ENCODE measurements around the gene CLMP. TPM values are rescaled to one million over a fixed set of nuclear protein-coding genes. Genes with fewer than 3 reads are reported as not detected.

The CLMP gene
- polyA plus RNA-seq, 1 donor from 2014 or later, result not detected

DNA sequence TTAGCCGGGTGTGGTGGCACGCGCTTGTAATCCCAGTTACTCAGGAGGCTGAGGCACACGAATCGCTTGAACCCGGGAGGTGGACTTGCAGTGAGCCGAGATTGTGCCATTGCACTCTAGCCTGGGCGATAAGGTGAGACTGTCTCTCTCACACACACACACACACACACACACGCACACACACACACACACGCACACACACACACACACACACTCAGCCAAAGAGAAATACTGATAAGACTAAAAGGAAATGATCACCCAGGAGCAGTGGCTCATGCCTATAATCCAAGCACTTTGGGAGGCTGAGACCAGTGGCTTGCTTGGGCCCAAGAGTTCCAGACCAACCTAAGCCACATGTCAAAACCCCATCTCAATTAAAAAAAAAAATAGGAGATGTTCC, 153.9 kb downstream of the CLMP start (continued):
- TF ChIP-seq REST (IDR thresholded peaks at IDR 0.05; ENCODE audit: borderline replicate concordance) (no peak), RAD21 (conservative IDR thresholded peaks at IDR 0.05) (no peak)

DNA sequence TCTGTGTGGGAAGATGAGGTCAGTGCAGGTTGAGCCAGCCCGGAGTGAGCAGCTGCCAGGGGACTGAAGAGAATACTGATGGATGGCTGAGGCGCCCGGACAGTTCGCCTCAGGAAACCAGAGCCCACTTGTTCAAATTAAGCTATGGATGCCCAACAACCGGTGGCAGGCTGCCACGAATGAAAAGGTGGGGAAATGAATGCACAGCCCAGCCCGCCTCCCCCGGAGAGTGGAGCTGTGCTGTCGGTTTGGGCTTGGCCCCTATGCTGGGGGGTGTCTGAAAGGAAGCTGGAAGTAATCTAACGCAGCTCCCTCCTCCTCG, 155.0 kb downstream of the CLMP start:
- Histone ChIP-seq H3K27ac (ENCODE audit: low read length) (no peak overlapping the region), H2AFZ (ENCODE audit: low read depth, low read length) (no peak overlapping the region), H3K79me2 (replicated peaks; ENCODE audit: insufficient read depth, low read length) (no peaks in the 10 kb centered on the region)

More for the DNA sequence above, 155.0 kb downstream of the CLMP start:
- Histone ChIP-seq H3F3A (ENCODE audit: insufficient read depth, low read length, poor library complexity, severe bottlenecking) (no peaks in the 10 kb centered on the region), H3K9ac (ENCODE audit: low read length) (no peak overlapping the region), H3K4me3 (ENCODE audit: low read length) (no peak overlapping the region), H4K20me1 (ENCODE audit: insufficient read depth) (no peaks in the 10 kb centered on the region), H3K4me2 (ENCODE audit: low read length) (no peak overlapping the region), H3K9me2 (ENCODE audit: insufficient read depth, low read length) (no peaks in the 10 kb centered on the region), H3K9me3 (ENCODE audit: low read length) (no peaks in the 10 kb centered on the region), H3K27me3 (ENCODE audit: insufficient read depth, low read depth, low read length) (no peaks in the 10 kb centered on the region), H3K36me3 (ENCODE audit: insufficient read depth, low read length) (no peaks in the 10 kb centered on the region)
- no peak for TF ChIP-seq RAD21 (conservative IDR thresholded peaks at IDR 0.05)
- TF ChIP-seq REST (IDR thresholded peaks at IDR 0.05; ENCODE audit: borderline replicate concordance), result no peak
- no peak for TF ChIP-seq SMC3 (conservative IDR thresholded peaks at IDR 0.05; ENCODE audit: poor library complexity)
- TF ChIP-seq CTCF (IDR thresholded peaks at IDR 0.05; ENCODE audit: poor library complexity, severe bottlenecking), result no peak
- TF ChIP-seq POLR2AphosphoS5 (IDR thresholded peaks at IDR 0.05), result no peak
- no peak for TF ChIP-seq MXI1 (conservative IDR thresholded peaks at IDR 0.05; ENCODE audit: poor library complexity, severe bottlenecking)
